GM18951 (cell line): Measurements from ENCODE around the gene SHB.

Experiments used
- POLR2A ChIP-seq: IDR thresholded peaks from 4 replicates; pipeline ENCODE4 v1.6.1; 2011; ENCODE audit warnings: mild to moderate bottlenecking; ENCODE audit not compliant: insufficient read length, insufficient read depth; ENCODE audit errors: extremely low read depth
- in situ Hi-C: fragments of 300-500 bp; cut with MboI; formaldehyde crosslinking; loops from one replicate; pipeline ENCODE4 v1.12.0; 2022; ENCODE audit warnings: low sequenced_read_pairs, mixed read lengths, inconsistent platforms; ENCODE audit not compliant: unreplicated experiment

The SHB gene

GRCh38 chr9:38096238-38096805 is 27.3 kb upstream of the SHB start:
- TF ChIP-seq POLR2A: no peak
- in situ Hi-C loops: loop anchor here (25.0 kb wide), 1 partner anchor 266 kb away; no protein-coding TSS in a partner anchor

- no peak for TF ChIP-seq POLR2A
- in situ Hi-C loops: loop anchor here (25.0 kb wide), 1 partner anchor 268 kb away; no protein-coding TSS in a partner anchor
Measured at GRCh38 chr9:38094165-38094564, 25.1 kb upstream of the SHB start.

DNA sequence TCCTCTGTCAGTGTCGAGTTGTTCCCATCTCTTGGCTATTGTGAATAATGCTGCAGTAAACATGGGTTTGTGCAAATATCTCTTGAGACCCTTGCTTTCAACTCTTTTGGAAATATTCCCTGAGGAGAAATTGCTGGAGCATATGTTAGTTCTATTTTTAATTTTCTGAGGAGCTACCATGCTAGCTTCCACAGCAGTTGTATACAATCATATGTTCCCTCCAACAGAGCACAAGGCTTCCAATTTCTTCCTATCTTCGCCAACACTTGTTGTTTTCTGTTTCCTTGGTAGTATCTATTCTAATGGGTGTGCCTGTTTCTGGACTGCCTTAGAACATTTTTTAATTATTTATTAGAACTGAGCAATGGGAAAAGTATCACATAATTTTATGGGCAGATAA is 23.6 kb upstream of the SHB start:
- TF ChIP-seq POLR2A: no peak
- in situ Hi-C loops: loop anchor here (25.0 kb wide), 1 partner anchor 270 kb away; no protein-coding TSS in a partner anchor

GRCh38 chr9:38092200-38092524 is 23.1 kb upstream of the SHB start:
- no peak for TF ChIP-seq POLR2A
- in situ Hi-C loops: loop anchor here (25.0 kb wide), 1 partner anchor 270 kb away; no protein-coding TSS in a partner anchor

DNA sequence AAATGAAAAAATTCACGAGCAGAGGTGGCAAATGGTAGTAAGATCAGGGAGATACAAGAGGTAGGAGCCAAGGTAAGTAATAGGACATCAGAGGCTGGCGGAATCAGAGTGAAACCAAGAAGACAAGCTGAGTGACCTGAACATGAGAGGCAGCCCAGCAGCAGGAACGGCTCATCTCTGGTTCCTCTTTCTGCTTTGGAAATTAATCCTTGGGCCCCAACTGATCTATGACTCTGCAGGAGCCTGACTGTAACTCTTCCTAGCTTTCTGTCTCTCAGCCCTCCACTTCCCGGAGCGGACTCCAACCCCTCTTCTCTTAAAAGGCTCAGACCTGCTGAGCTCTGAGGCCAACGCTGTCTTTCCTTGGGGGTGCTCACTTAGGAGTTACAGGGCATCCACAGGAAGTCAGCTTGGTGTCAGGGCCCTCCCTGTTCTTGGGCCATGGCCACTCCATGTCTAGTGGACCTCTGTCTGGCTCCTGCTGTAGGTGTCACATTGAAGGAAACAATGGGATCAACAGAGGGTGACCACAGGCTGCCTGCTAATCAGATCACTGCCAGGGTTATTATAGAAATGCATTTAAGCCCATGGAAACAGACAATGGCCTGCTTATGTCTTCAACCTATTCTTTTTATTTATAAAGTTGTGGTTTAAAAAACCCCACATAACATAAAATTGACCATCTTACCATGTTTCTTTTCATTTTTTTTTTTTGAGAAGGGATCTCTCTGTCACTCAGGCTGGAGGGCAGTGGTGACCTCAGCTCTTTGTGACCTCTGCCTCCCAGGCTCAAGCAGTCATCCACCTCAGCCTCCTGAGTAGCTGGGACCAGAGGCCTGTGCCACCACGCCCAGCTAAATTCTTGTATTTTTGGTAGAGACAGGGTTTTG is 22.5 kb upstream of the SHB start:
- TF ChIP-seq POLR2A: no peak

DNA sequence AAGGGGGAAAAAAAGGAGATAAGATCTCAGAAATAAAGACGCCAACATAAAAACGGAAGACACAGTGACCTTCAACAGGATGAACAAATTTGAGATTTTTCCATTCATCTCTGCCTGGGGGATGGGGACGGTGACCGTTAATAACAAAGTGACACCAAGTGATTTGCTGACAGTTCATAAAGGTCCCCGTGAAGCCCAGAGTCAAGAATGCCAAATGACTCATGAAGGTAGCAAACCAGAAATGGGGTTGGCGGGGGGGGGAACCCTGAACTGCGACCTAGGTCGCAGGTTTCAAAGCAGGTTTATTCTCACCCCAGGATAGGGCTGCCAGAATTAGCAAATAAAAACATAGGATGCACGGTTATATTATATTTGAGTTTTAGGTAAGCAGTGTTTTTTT is 21.1 kb upstream of the SHB start:
- no peak for TF ChIP-seq POLR2A
- in situ Hi-C loops: loop anchor here (25.0 kb wide), 1 partner anchor 272 kb away; no protein-coding TSS in a partner anchor

More for the DNA sequence above, 22.5 kb upstream of the SHB start:
- in situ Hi-C loops: loop anchor here (25.0 kb wide), 1 partner anchor 271 kb away; no protein-coding TSS in a partner anchor

DNA sequence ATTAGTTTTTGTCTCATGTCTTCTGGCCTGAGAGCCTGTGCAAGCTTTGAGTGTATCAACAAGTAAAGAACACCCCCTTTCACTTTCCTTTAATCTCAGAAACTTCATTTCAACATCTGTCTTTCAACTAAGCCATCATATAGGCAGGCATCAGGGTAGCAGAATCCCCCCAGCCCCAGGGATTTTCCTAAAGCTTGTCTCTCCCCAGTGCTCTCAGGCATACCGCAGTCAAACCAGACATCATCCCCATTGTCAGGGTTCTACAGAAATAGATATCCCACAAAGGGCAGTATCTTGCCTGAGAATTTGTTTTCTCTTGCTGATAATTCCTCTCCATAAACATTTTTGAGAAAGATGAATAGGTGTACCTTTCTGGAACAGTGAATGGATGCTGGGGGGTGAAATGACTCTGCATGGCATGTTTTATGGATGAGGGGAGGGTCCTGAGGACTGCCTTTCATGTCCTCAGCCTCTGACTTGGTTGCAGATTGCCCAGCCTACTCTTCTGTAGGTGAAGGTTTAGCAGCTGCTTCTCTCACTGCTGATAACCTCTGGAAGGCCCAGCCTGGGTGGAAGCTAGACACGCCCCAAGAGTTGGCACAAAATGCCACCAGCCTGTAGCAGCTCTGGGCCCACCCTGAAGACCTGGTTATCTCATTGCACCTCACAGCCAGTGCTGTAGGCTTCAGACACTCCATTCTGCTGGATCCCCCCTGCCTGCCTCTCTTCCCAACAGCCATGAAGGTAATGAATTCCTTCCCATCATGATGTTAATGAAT is 20.5 kb upstream of the SHB start:
- in situ Hi-C loops: loop anchor here (10.0 to 25.0 kb wide), 2 partner anchors 175 to 273 kb away; no protein-coding TSS in a partner anchor
- no peak for TF ChIP-seq POLR2A

DNA sequence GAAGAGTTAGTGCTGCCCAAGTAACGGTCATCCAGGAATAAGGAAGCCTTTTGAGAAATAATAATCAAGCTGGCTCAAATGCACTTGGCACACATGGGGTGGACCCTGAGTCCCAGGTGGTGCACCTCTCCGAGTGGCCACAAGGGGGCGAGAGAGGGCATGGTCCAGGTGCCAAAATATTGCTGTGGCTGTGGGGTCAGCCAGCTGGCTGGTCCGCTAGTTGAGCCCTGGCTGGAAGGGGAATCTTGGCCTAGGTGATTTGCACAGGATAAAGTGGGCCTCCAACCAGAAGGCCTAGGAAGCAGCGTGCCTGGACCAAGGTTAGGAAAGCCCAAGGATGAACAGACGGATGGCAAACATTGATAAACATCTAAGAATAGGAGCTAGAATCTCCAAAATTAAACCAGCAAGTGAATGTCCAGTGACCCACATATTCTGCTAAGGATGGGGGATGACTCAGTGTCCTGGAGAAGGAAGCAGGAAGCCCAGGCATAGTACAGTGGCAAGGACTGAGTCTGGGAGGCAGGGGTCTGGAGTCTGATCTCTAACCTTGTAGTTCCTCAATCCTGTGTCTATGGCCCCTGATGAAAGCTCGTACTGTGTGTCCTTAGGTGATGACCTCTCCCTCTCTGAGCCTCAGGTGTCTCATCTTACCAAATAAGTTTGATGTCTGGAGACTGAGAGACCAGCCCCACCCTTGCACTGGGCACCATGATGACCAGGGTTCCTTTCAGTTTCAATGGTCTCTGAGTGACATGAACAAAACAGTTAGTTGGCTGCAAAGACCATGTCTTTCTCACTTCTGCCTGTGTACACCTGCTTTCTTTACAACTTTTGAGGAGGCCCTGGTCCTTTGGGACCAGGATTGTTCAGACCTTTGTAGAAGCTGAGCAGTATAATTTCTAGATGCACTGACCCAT is 19.2 kb upstream of the SHB start:
- TF ChIP-seq POLR2A: no peak
- in situ Hi-C loops: loop anchor here (10.0 to 25.0 kb wide), 2 partner anchors 173 to 274 kb away; no protein-coding TSS in a partner anchor

DNA sequence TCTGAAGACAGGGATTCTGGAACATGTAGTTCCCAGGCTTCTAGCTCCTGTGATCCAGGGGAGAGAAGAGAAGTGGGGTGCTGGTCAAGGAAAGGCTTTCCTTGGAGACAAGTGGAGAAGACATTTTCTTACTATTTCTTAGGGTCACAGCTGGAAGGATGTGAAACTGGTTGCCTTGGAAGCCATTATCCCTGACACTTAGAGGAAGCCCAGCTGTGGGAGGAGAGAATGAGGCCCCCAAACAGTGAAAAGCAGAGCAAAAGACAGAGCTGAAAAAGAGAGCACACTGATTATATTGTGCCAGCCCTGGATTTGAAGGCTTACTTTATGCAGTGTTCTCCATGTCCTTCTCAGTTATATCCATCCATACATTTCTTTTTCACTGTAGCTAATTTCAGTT is 17.5 kb upstream of the SHB start:
- no peak for TF ChIP-seq POLR2A
- in situ Hi-C loops: loop anchor here (10.0 to 25.0 kb wide), 2 partner anchors 172 to 276 kb away; no protein-coding TSS in a partner anchor

- in situ Hi-C loops: loop anchor here (10.0 to 25.0 kb wide), 2 partner anchors 171 to 277 kb away; no protein-coding TSS in a partner anchor
- TF ChIP-seq POLR2A: no peak
Measured at GRCh38 chr9:38085308-38085707, 16.3 kb upstream of the SHB start.

DNA sequence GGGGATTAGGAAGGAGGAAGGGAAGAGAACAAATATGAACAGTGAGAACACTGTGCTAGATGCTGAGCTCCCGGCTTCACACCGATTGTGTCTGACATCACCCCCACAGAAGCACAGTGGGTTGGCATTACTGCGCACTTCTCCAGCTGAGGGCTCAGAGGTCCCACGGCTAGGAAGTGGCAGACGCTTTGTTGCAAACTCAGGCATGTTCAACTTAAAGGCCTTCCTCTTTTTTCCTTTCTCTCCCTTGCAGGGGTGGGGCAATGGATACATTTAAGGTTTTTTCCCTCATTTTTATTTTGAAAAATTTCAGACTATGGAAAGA is 15.5 kb upstream of the SHB start:
- no peak for TF ChIP-seq POLR2A
- in situ Hi-C loops: loop anchor here (10.0 to 25.0 kb wide), 2 partner anchors 170 to 278 kb away; no protein-coding TSS in a partner anchor
